Transverse colon (tissue), 3 donors: ENCODE data around the gene PCCA.

ENCODE experiments used
- CTCF ChIP-seq, 5 experiments: fragments of 200-600 bp in 3 of 5; fragments of 450-650 bp in 2 of 5; sonication (generic) in 3 of 5; IDR thresholded peaks; 1 replicate in 2 of 5; 2 replicates in 3 of 5; pipeline ENCODE4 v1.5.1; 2016 to 2017; ENCODE audit warnings: antibody characterized with exemption in 5 of 5, inconsistent platforms in 3 of 5, mild to moderate bottlenecking in 2 of 5, moderate library complexity in 1 of 5
- POLR2A ChIP-seq: fragments of 450-650 bp; IDR thresholded peaks from one replicate; pipeline ENCODE4 v1.6.1; 2016; ENCODE audit warnings: antibody characterized with exemption, mild to moderate bottlenecking, moderate library complexity

- TF ChIP-seq CTCF (IDR thresholded peaks at IDR 0.05) (no peak), POLR2A (no peak)
Measured at GRCh38 chr13:100473501-100474044, 384.7 kb downstream of the PCCA start.
